ENCODE data around the gene PDCD1LG2.

GRCh38 chr9:5617749-5618148, 107.4 kb downstream of the PDCD1LG2 start:
- TF ChIP-seq GABPA (IDR thresholded peaks at IDR 0.05; ENCODE audit: low read depth) (no peak), CTCF (IDR thresholded peaks at IDR 0.05; ENCODE audit: insufficient read depth, low read length) (no peak)

All from HL-60 (cell line).